Measurements from ENCODE around the gene ATRIP. TPM values are rescaled to one million over a fixed set of nuclear protein-coding genes. Genes with fewer than 3 reads are reported as not detected.

The ATRIP gene
- total and polyA plus RNA-seq, 8 donors: 2.0 to 4.8 (median 3.0) TPM

DNA sequence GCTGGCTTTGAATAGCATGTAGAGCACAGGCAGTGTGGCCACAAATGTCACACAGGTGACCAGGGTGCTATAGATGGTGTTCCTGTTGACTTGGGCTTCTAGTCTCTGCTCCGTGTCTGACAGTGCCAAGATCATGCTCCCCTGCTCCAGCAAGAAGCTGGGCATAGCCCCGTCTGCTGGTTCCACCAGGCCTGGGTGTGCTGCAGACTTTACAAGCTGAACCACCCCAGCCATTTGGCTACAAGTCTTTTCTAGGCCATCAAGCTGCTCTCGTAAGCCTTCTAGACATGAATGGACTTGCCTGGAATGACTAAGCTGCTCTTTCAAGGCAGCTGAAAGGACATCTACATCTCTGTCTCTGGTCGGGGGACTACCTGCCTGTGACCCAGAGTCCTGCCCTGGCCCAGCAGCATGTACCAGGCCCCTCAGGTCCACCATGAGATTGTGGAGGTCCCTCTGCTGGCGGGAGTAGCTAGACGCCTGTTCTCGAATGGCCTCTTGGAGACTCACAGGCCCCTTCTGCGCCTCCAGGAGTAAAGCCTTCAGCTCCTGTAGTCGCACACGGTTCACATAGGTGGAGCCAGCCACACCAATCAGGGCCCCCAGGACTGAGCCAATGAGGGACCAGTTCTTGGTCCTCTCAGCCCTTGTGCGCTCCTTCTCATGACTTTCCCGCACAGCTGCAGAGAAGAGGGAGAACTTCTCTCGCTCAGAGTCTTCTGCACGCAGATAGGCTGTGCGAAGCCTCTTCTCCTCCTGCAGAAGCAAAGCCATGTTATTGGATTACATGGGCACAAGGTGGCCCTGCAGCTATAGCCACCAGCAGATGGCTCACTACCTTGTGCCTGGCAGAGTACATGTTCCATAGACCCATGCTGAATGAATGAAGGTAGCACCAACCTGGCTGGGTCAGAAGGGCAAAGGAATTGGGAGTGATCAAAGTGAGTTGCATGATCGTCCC is 13.8 kb upstream of the ATRIP start:
- H3K27me3 ChIP-seq: no peaks in the 10 kb centered on the region
- no peak overlapping the region for H3K27ac ChIP-seq
- H3K4me3 ChIP-seq: no peak overlapping the region
- whole genome bisulfite sequencing, 2 donors: 86 to 87% methylated on average over 16 of the region's 16 CpGs
- TF ChIP-seq, protein P1, sequence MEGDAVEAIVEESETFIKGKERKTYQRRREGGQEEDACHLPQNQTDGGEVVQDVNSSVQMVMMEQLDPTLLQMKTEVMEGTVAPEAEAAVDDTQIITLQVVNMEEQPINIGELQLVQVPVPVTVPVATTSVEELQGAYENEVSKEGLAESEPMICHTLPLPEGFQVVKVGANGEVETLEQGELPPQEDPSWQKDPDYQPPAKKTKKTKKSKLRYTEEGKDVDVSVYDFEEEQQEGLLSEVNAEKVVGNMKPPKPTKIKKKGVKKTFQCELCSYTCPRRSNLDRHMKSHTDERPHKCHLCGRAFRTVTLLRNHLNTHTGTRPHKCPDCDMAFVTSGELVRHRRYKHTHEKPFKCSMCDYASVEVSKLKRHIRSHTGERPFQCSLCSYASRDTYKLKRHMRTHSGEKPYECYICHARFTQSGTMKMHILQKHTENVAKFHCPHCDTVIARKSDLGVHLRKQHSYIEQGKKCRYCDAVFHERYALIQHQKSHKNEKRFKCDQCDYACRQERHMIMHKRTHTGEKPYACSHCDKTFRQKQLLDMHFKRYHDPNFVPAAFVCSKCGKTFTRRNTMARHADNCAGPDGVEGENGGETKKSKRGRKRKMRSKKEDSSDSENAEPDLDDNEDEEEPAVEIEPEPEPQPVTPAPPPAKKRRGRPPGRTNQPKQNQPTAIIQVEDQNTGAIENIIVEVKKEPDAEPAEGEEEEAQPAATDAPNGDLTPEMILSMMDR (IDR thresholded peaks at IDR 0.05): no peak
- no peak for FAIRE-seq
- no peaks in the 10 kb centered on the region for H3K9me3 ChIP-seq
- no peak for ATAC-seq
- intact Hi-C loops (cut with DNase I): loop anchor here in 1 of 3 donors (10.0 kb wide), 1 partner anchor 158 kb away; no protein-coding TSS in a partner anchor
- peaks cover 0 to 4% (median 0%) of the 10 kb centered on the region in 3 donors for H3K36me3 ChIP-seq
- peak in 1 of 6 donors; percentile 13 for DNase-seq
- peaks cover under 1 to 12% (median 9%) of the 10 kb centered on the region in 3 donors for H3K4me1 ChIP-seq

DNA sequence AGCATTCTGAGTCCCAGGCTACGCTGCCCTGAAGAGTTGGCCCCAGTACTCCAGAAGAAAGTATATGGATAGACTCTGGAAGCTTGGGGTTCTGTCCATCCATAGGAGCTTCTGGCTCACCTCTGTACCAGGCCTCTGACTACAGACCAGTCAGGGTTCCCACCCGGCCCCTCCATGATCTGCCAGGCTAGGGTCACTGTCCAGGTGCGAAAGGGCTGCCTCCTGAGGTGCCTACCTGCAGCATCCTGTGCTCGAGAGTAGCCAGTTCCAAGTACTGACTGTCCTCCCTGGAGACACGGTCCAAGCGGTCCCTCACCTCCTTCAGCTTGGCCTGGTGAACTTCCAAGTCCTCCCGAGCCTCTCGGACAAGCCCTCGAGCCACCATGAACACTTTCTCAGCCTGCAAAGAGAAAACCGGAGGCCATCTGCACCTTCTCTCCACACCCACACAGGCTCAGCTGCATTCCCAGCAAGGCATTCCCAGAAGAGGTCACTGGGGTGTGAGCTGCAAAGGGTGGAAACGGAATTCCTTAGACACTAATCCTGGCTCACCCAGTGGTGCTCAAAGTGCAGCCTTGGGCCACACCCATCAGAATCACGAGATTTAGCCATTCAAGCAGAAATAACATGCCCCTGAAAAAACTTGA is 12.9 kb upstream of the ATRIP start:
- no peaks in the 10 kb centered on the region for H3K27me3 ChIP-seq
- H3K27ac ChIP-seq: no peak overlapping the region
- H3K36me3 ChIP-seq: peaks cover 0 to 4% (median 0%) of the 10 kb centered on the region in 3 donors
- no peak for ATAC-seq
- TF ChIP-seq, protein P1 (IDR thresholded peaks at IDR 0.05): no peak
- WGBS, 2 donors: 85 to 87% methylated on average over 12 of the region's 12 CpGs
- peaks cover 0 to 9% (median 5%) of the 10 kb centered on the region in 3 donors for H3K4me1 ChIP-seq
- FAIRE-seq: no peak
- no peak overlapping the region for H3K4me3 ChIP-seq
- no peaks in the 10 kb centered on the region for H3K9me3 ChIP-seq
- peak in 1 of 6 donors; percentile 12 for DNase-seq
- intact Hi-C loops (cut with DNase I): loop anchor here in 1 of 3 donors (10.0 kb wide), 1 partner anchor 159 kb away; no protein-coding TSS in a partner anchor

DNA sequence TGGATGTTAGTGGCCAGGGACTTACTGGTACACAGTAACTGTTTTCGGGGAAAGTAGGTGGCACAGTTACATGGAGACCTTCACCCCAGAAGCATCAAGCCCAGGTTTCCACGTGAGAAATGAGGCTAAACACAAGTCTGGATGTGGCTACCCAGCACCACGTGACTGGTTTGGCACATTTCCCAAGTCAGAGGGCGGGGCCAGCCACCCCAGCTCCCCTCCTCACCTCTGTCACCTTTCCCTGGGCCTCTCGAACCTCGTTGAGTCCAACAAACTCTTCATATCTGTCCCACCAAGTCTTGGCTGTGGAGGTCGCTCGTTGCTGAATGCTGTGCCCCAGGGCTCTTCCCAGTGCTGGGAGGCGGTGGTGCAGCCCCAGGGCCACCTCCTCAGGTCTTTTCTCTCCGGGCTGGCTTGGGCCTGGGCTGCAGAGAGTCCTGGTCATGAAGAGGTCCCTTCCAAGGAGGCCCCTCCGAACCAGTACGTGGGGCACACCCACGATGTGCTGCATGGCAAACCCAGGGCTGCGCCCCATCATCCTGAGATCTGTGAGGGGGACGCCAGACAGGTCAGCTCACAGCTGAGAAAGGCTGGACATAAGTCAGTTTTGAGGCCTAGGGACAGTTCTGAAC is 11.8 kb upstream of the ATRIP start:
- DNase-seq (peak in 2 of 6 donors; percentile 15 to 72), FAIRE-seq (no peak), ATAC-seq (no peak)
- TF ChIP-seq, protein P1 (IDR thresholded peaks at IDR 0.05): no peak
- Histone ChIP-seq H3K4me3 (no peak overlapping the region), H3K27me3 (no peaks in the 10 kb centered on the region), H3K27ac (no peak overlapping the region), H3K36me3 (peaks cover 0 to 4% (median 0%) of the 10 kb centered on the region in 3 donors), H3K4me1 (peaks cover 3 to 9% (median 8%) of the 10 kb centered on the region in 3 donors), H3K9me3 (no peaks in the 10 kb centered on the region)
- intact Hi-C loops (cut with DNase I): loop anchor here (5.0 to 10.0 kb wide), 3 partner anchors 32 to 162 kb away; no protein-coding TSS in a partner anchor
- 62 to 67% methylated on average over 15 of the region's 15 CpGs for WGBS, 2 donors

DNA sequence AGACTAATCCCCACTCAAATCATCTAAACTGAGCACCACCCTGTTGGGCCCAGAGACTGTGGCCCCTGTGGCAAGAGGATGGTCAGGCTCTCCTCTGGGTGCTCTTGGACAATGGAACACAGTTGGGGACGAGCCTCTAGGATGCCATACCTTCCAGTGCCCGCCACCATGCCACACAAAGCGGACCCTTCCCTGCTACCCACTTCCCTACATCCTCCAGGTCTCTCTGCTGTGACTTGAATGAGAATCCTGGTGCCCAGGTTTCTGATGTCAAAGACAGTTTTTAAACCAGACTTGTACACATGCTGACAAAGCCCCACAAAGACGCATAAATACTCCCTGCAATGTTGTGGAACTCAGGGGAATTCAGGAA is 11.3 kb upstream of the ATRIP start:
- Histone ChIP-seq H3K27ac (no peak overlapping the region), H3K4me3 (no peak overlapping the region), H3K4me1 (peaks cover 3 to 9% (median 8%) of the 10 kb centered on the region in 3 donors), H3K36me3 (peaks cover 0 to 4% (median 0%) of the 10 kb centered on the region in 3 donors), H3K27me3 (no peaks in the 10 kb centered on the region), H3K9me3 (no peaks in the 10 kb centered on the region)
- DNase-seq (peak in 1 of 6 donors; percentile 12), ATAC-seq (no peak), FAIRE-seq (no peak)
- intact Hi-C loops (cut with DNase I): loop anchor here (5.0 to 10.0 kb wide), 3 partner anchors 33 to 163 kb away; no protein-coding TSS in a partner anchor
- TF ChIP-seq, protein P1 (IDR thresholded peaks at IDR 0.05): no peak
- WGBS, 2 donors: 79 to 87% methylated on average over 4 of the region's 4 CpGs

Measured in pancreas (tissue), 10 donors.